TTC549 (cell line): ENCODE measurements around the gene CCT3.
A peak's percentile ranks its signal among the peaks of the same experiment; 100 is the strongest.
"Not testable (repeated sequence)": the region's sequence is repeated elsewhere in the genome, so short reads cannot be mapped to it uniquely, and the experiment has no call there.

ENCODE experiments used
- FAIRE-seq: peaks from 2 replicates; lab custom pipeline; 2012; peaks lifted over from hg19 to GRCh38; lab: Jason Lieb, UNC

CCT3 gene

GRCh38 chr1:156368157-156368658 is 30.1 kb upstream of the CCT3 start:
- FAIRE-seq = no peak

GRCh38 chr1:156367383-156368156 is 29.5 kb upstream of the CCT3 start:
- no peak for FAIRE-seq

- FAIRE-seq = no peak
Observed at GRCh38 chr1:156366378-156367166, 28.5 kb upstream of the CCT3 start.

GRCh38 chr1:156365754-156366153 is 27.7 kb upstream of the CCT3 start:
- no peak for FAIRE-seq

- no peak for FAIRE-seq
Observed at GRCh38 chr1:156360534-156360933, 22.4 kb upstream of the CCT3 start.

- FAIRE-seq = peak; percentile 39
Observed at GRCh38 chr1:156359973-156360372, 21.9 kb upstream of the CCT3 start.

GRCh38 chr1:156359249-156359648 is 21.2 kb upstream of the CCT3 start:
- no peak for FAIRE-seq

GRCh38 chr1:156358641-156359040 is 20.5 kb upstream of the CCT3 start:
- FAIRE-seq = no peak

- no peak for FAIRE-seq
Observed at GRCh38 chr1:156357977-156358376, 19.9 kb upstream of the CCT3 start.

GRCh38 chr1:156356875-156357534 is 18.9 kb upstream of the CCT3 start:
- FAIRE-seq = no peak

GRCh38 chr1:156356262-156356874 is 18.3 kb upstream of the CCT3 start:
- FAIRE-seq = no peak

GRCh38 chr1:156352481-156352880 is 14.4 kb upstream of the CCT3 start:
- not testable (repeated sequence) for FAIRE-seq

GRCh38 chr1:156347331-156347730 is 9.2 kb upstream of the CCT3 start:
- no peak for FAIRE-seq

GRCh38 chr1:156346636-156347035 is 8.5 kb upstream of the CCT3 start:
- no peak for FAIRE-seq

- not testable (repeated sequence) for FAIRE-seq
Observed at GRCh38 chr1:156346035-156346434, 7.9 kb upstream of the CCT3 start.

- no peak for FAIRE-seq
Observed at GRCh38 chr1:156344409-156344808, 6.3 kb upstream of the CCT3 start.

- no peak for FAIRE-seq
Observed at GRCh38 chr1:156342166-156342955, 4.3 kb upstream of the CCT3 start.

- FAIRE-seq = no peak
Observed at GRCh38 chr1:156337888-156338179, 258 bp downstream of the CCT3 start.

GRCh38 chr1:156337052-156337887 is 822 bp downstream of the CCT3 start:
- FAIRE-seq = no peak

- FAIRE-seq = no peak
Observed at GRCh38 chr1:156336242-156336641, 1.9 kb downstream of the CCT3 start.

GRCh38 chr1:156323179-156323578 is 14.9 kb downstream of the CCT3 start:
- FAIRE-seq = not testable (repeated sequence)
